Measurements from ENCODE around the gene CFAP57. TPM values are rescaled to one million over a fixed set of nuclear protein-coding genes. Genes with fewer than 3 reads are reported as not detected.

The CFAP57 gene
- polyA plus RNA-seq, 1 experiment, result 0.27 TPM

DNA sequence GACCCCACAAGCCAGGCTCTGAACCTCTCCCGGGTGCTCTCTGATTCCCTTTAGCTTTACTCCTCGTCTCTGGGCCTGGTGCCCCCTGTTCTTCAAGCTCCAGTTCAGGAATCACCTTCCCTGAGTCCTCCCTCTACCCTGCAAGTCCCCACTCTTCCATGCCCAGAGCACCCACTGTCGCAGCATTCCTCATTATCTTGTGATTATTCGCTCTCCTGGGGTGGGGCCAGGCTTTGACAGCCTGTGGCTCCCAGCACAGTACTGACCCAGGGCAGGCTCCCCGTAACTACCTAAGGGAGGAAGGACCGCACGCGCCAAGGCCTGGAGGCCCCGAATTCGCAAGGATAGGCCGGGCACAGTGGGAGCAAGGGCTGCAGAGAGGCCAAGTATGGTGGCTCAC is 114.0 kb downstream of the CFAP57 start:
- H3K27me3 ChIP-seq (ENCODE audit: control insufficient read depth, insufficient read depth, low read length), result peaks cover 5% of the 10 kb centered on the region
- TF ChIP-seq, protein P1, sequence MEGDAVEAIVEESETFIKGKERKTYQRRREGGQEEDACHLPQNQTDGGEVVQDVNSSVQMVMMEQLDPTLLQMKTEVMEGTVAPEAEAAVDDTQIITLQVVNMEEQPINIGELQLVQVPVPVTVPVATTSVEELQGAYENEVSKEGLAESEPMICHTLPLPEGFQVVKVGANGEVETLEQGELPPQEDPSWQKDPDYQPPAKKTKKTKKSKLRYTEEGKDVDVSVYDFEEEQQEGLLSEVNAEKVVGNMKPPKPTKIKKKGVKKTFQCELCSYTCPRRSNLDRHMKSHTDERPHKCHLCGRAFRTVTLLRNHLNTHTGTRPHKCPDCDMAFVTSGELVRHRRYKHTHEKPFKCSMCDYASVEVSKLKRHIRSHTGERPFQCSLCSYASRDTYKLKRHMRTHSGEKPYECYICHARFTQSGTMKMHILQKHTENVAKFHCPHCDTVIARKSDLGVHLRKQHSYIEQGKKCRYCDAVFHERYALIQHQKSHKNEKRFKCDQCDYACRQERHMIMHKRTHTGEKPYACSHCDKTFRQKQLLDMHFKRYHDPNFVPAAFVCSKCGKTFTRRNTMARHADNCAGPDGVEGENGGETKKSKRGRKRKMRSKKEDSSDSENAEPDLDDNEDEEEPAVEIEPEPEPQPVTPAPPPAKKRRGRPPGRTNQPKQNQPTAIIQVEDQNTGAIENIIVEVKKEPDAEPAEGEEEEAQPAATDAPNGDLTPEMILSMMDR (IDR thresholded peaks at IDR 0.05; ENCODE audit: insufficient read depth, low read depth, low read length), result no peak
- no peaks in the 10 kb centered on the region for H3K36me3 ChIP-seq (ENCODE audit: control insufficient read depth, insufficient read depth, low read length)
- DNase-seq (ENCODE audit: low read depth), result no peak
- ChIA-PET CTCF (interaction anchor here (0.7 to 1.2 kb wide), 2 partner anchors 10 to 73 kb away, joined by 4 to 5 read pairs; partner anchors contain the start of gene CDC20), POLR2A (no interaction called here)
- H3K4me3 ChIP-seq (ENCODE audit: low read depth, low read length), result no peak overlapping the region

DNA sequence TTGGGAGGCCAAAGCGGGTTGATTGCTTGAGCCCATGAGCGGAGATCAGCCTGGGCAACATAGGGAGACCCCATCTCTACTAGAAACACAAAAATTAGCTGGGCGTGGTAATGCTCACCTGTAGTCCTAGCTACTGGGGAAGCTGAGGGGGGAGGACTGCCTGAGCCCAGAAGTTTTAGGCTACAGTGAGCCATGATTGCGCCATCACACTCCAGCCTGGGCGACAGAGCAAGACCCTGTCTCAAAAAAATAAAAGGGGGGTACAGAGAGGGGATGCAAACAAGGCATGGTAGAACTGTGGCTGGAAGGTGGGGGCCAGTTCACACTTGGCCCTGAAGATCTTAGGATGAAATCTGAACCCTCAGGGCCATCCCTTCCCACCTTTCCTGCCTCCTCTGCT is 114.4 kb downstream of the CFAP57 start:
- ChIA-PET CTCF (interaction anchor here (1.2 kb wide), 1 partner anchor 11 kb away, joined by 4 read pairs; no protein-coding TSS in a partner anchor), POLR2A (no interaction called here)
- Histone ChIP-seq H3K36me3 (ENCODE audit: control insufficient read depth, insufficient read depth, low read length) (no peaks in the 10 kb centered on the region), H3K4me3 (ENCODE audit: low read depth, low read length) (no peak overlapping the region), H3K27me3 (ENCODE audit: control insufficient read depth, insufficient read depth, low read length) (peaks cover 5% of the 10 kb centered on the region)
- TF ChIP-seq, protein P1 (IDR thresholded peaks at IDR 0.05; ENCODE audit: insufficient read depth, low read depth, low read length), result no peak
- DNase-seq (ENCODE audit: low read depth), result no peak

DNA sequence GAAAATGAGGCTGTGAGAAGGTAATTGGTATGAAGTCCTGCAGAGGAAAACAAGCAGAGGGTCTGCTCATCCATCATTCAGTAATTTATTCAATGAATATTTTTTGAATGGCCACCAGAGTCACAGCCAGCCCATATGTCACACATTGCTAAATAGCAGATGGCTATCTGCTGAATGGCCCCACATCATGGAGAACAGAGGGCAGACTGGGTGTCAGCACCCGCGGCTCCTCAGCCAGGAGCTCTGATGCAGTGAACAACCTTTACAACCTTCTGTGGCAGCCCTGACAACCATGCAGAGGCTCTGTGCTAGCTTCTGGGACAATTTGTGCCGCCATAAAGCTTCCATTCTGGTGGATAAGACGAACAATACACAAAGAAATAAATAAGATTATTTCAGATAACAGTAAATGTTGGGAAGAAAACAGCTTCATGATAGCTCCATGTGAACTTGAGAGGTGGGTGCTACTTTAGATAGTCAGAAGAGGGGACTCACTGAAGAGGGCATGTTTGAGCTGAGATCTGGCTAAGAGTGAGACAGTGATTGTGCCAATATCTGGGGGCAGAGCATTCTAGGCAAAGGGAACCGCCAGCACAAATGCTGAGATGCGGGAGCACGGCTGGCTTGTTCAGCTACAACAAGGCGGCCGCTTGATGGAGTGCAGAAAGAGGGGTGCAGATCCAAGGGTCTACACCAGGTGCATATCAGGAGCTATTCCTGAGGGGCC is 116.1 kb downstream of the CFAP57 start:
- Histone ChIP-seq H3K36me3 (ENCODE audit: control insufficient read depth, insufficient read depth, low read length) (no peaks in the 10 kb centered on the region), H3K4me3 (ENCODE audit: low read depth, low read length) (no peak overlapping the region), H3K27me3 (ENCODE audit: control insufficient read depth, insufficient read depth, low read length) (peaks cover 5% of the 10 kb centered on the region)
- TF ChIP-seq, protein P1 (IDR thresholded peaks at IDR 0.05; ENCODE audit: insufficient read depth, low read depth, low read length), result no peak
- ChIA-PET POLR2A (no interaction called here), CTCF (no interaction called here)
- no peak for DNase-seq (ENCODE audit: low read depth)

DNA sequence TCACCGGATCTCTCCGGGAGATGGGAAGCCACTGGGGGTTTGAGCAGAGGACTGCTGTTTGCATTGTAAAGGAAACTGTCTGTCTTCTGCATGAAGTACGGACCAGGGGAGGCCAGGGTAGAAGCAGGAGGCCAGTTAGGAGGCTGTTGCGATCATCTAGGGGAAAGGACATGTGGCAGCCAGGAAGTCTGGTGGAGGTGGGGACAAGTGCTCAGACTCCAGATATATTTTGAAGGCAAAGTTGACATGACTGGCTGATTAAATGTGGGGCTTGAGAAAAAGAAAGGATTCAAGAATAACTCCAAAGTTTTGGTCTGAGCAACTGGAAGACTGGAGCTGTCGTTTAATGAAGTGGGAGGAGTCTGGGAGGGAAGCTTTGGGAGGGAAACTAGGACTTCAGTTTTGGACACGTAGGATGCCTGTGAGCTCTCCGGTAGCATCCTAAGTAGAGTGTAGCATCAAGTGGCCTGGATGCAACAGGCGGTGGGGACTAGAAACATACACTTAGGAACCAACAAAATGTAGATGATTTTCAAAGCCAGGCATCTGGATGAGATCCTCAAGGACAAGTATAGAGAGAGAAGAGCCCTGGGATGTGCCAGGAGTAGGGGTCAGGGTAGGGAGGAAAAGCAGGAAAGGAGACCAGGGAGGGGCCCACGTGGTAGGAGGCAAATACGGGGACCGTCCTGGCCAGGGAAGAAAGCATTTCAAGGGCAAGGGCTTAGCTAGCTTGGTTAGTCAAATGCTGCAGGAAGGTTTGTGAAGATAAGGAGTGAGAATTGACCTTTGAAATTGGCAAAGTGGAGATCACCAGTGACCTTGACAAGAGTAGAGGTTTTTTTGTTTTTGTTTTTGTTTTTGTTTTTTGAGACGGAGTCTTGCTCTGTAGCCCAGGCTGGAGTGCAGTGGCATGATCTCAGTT is 116.9 kb downstream of the CFAP57 start:
- ChIA-PET POLR2A (no interaction called here), CTCF (interaction anchor here (0.6 kb wide), 1 partner anchor 834 kb away, joined by 3 read pairs; no protein-coding TSS in a partner anchor)

More for the DNA sequence above, 116.9 kb downstream of the CFAP57 start:
- Histone ChIP-seq H3K27me3 (ENCODE audit: control insufficient read depth, insufficient read depth, low read length) (peaks cover 5% of the 10 kb centered on the region), H3K4me3 (ENCODE audit: low read depth, low read length) (no peak overlapping the region), H3K36me3 (ENCODE audit: control insufficient read depth, insufficient read depth, low read length) (no peaks in the 10 kb centered on the region)
- TF ChIP-seq, protein P1 (IDR thresholded peaks at IDR 0.05; ENCODE audit: insufficient read depth, low read depth, low read length), result no peak
- no peak for DNase-seq (ENCODE audit: low read depth)

All from BJ (cell line).